GM12892 (cell line): ENCODE measurements around the gene ASS1.

Experiments used
- POLR2A ChIP-seq: IDR thresholded peaks from 2 replicates; pipeline ENCODE4 v1.6.1; 2011; ENCODE audit warnings: low read depth, low read length, control low read depth
- POLR2AphosphoS5 ChIP-seq: IDR thresholded peaks from 2 replicates; pipeline ENCODE4 v1.6.1; 2011; ENCODE audit warnings: low read depth, low read length, control low read depth
- TAF1 ChIP-seq: IDR thresholded peaks from 2 replicates; pipeline ENCODE4 v1.6.1; 2011; ENCODE audit warnings: low read depth, mild to moderate bottlenecking, control low read depth, low read length, borderline replicate concordance

- TF ChIP-seq POLR2AphosphoS5 (no peak), POLR2A (no peak), TAF1 (no peak)
Observed at GRCh38 chr9:130498918-130499698, 54.3 kb downstream of the ASS1 start.
